Anterior cingulate cortex (tissue), 58 donors: ENCODE measurements around the gene RELN.
"Not testable (repeated sequence)": the region's sequence is repeated elsewhere in the genome, so short reads cannot be mapped to it uniquely, and the experiment has no call there.

Experiments
- DNase-seq, 58 donors: peaks; one replicate each; lab custom pipeline; 2025; lab: John Stamatoyannopoulos, UW

Gene RELN

GRCh38 chr7:103797647-103798307, 191.7 kb downstream of the RELN start:
- DNase-seq, result no peak

- DNase-seq, result no peak
Measured at GRCh38 chr7:103796327-103796962, 193.0 kb downstream of the RELN start.

GRCh38 chr7:103795787-103796186, 193.7 kb downstream of the RELN start:
- no peak for DNase-seq

GRCh38 chr7:103795107-103795506, 194.4 kb downstream of the RELN start:
- no peak for DNase-seq

GRCh38 chr7:103794424-103794823, 195.0 kb downstream of the RELN start:
- no peak for DNase-seq

- no peak for DNase-seq
Measured at GRCh38 chr7:103793614-103794013, 195.8 kb downstream of the RELN start.

GRCh38 chr7:103791894-103792293, 197.6 kb downstream of the RELN start:
- no peak for DNase-seq

- not testable (repeated sequence) for DNase-seq
Measured at GRCh38 chr7:103787041-103787440, 202.4 kb downstream of the RELN start.

GRCh38 chr7:103784646-103785286, 204.7 kb downstream of the RELN start:
- DNase-seq, result no peak

GRCh38 chr7:103781409-103781808, 208.0 kb downstream of the RELN start:
- DNase-seq, result no peak

- DNase-seq, result not testable (repeated sequence)
Measured at GRCh38 chr7:103780561-103780960, 208.9 kb downstream of the RELN start.

- DNase-seq, result no peak
Measured at GRCh38 chr7:103777440-103777839, 212.0 kb downstream of the RELN start.

- no peak for DNase-seq
Measured at GRCh38 chr7:103773726-103774125, 215.7 kb downstream of the RELN start.

GRCh38 chr7:103772171-103772773, 217.2 kb downstream of the RELN start:
- DNase-seq, result no peak

- no peak for DNase-seq
Measured at GRCh38 chr7:103771294-103771693, 218.2 kb downstream of the RELN start.

GRCh38 chr7:103766660-103767059, 222.8 kb downstream of the RELN start:
- no peak for DNase-seq

- no peak for DNase-seq
Measured at GRCh38 chr7:103765901-103766300, 223.6 kb downstream of the RELN start.

GRCh38 chr7:103764901-103765300, 224.6 kb downstream of the RELN start:
- no peak for DNase-seq

- DNase-seq, result no peak
Measured at GRCh38 chr7:103762877-103763276, 226.6 kb downstream of the RELN start.

- DNase-seq, result no peak
Measured at GRCh38 chr7:103762065-103762760, 227.2 kb downstream of the RELN start.

- no peak for DNase-seq
Measured at GRCh38 chr7:103752995-103753394, 236.5 kb downstream of the RELN start.
